BLaER1 (cell line): ENCODE measurements around the gene FAM204A.

Experiments
- H3K27ac ChIP-seq: shearing (Covaris generic); formaldehyde crosslinking; 2 replicates; pipeline ENCODE4 v1.8.1; 2022
- H3K27me3 ChIP-seq: shearing (Covaris generic); formaldehyde crosslinking; 2 replicates; pipeline ENCODE4 v1.8.1; 2022
- H3K36me3 ChIP-seq: shearing (Covaris generic); formaldehyde crosslinking; 2 replicates; pipeline ENCODE4 v1.8.1; 2022
- H3K4me1 ChIP-seq: shearing (Covaris generic); formaldehyde crosslinking; 2 replicates; pipeline ENCODE4 v1.8.1; 2022
- H3K4me2 ChIP-seq: shearing (Covaris generic); formaldehyde crosslinking; 2 replicates; pipeline ENCODE4 v1.8.1; 2022
- H3K4me3 ChIP-seq: shearing (Covaris generic); formaldehyde crosslinking; 2 replicates; pipeline ENCODE4 v1.8.1; 2022
- H3K9ac ChIP-seq: shearing (Covaris generic); formaldehyde crosslinking; 2 replicates; pipeline ENCODE4 v1.8.1; 2022
- H3K9me3 ChIP-seq: shearing (Covaris generic); formaldehyde crosslinking; 2 replicates; pipeline ENCODE4 v1.8.1; 2022
- H4K20me1 ChIP-seq: shearing (Covaris generic); formaldehyde crosslinking; 2 replicates; pipeline ENCODE4 v1.8.1; 2022
- Cebpa-rat ChIP-seq: shearing (Covaris generic); IDR thresholded peaks from 2 replicates; pipeline ENCODE4 v1.8.1; 2022

Gene FAM204A

GRCh38 chr10:118287076-118287806, 54.9 kb downstream of the FAM204A start:
- Histone ChIP-seq H4K20me1 (no peaks in the 10 kb centered on the region), H3K4me3 (no peak overlapping the region), H3K27ac (no peak overlapping the region), H3K4me1 (no peaks in the 10 kb centered on the region), H3K36me3 (no peaks in the 10 kb centered on the region), H3K9ac (no peak overlapping the region), H3K9me3 (no peaks in the 10 kb centered on the region), H3K4me2 (no peak overlapping the region), H3K27me3 (no peaks in the 10 kb centered on the region)
- TF ChIP-seq Cebpa-rat: no peak

- Histone ChIP-seq H3K9me3 (no peaks in the 10 kb centered on the region), H3K27ac (no peak overlapping the region), H3K36me3 (no peaks in the 10 kb centered on the region), H3K27me3 (no peaks in the 10 kb centered on the region), H3K4me2 (no peak overlapping the region), H3K9ac (no peak overlapping the region), H3K4me3 (no peak overlapping the region), H3K4me1 (no peaks in the 10 kb centered on the region), H4K20me1 (no peaks in the 10 kb centered on the region)
- TF ChIP-seq Cebpa-rat: no peak
Measured at GRCh38 chr10:118286051-118286838, 55.9 kb downstream of the FAM204A start.

GRCh38 chr10:118282670-118283069, 59.5 kb downstream of the FAM204A start:
- no peaks in the 10 kb centered on the region for H3K27me3 ChIP-seq
- no peak for TF ChIP-seq Cebpa-rat
- H3K4me1 ChIP-seq: no peaks in the 10 kb centered on the region
- H3K36me3 ChIP-seq: no peaks in the 10 kb centered on the region
- no peak overlapping the region for H3K4me2 ChIP-seq
- H4K20me1 ChIP-seq: no peaks in the 10 kb centered on the region
- peaks cover 7% of the 10 kb centered on the region for H3K9me3 ChIP-seq
- H3K4me3 ChIP-seq: no peak overlapping the region
- no peak overlapping the region for H3K27ac ChIP-seq
- no peak overlapping the region for H3K9ac ChIP-seq

GRCh38 chr10:118278649-118279048, 63.5 kb downstream of the FAM204A start:
- TF ChIP-seq Cebpa-rat: no peak
- no peak overlapping the region for H3K4me2 ChIP-seq
- no peaks in the 10 kb centered on the region for H4K20me1 ChIP-seq
- H3K27me3 ChIP-seq: no peaks in the 10 kb centered on the region
- H3K4me3 ChIP-seq: no peak overlapping the region
- H3K36me3 ChIP-seq: no peaks in the 10 kb centered on the region
- H3K9ac ChIP-seq: no peak overlapping the region
- no peak overlapping the region for H3K27ac ChIP-seq
- H3K4me1 ChIP-seq: no peaks in the 10 kb centered on the region
- peaks cover 12% of the 10 kb centered on the region for H3K9me3 ChIP-seq

GRCh38 chr10:118277871-118278270, 64.3 kb downstream of the FAM204A start:
- no peak overlapping the region for H3K4me2 ChIP-seq
- H3K36me3 ChIP-seq: no peaks in the 10 kb centered on the region
- TF ChIP-seq Cebpa-rat: no peak

GRCh38 chr10:118276727-118277126, 65.4 kb downstream of the FAM204A start:
- Histone ChIP-seq H3K36me3 (no peaks in the 10 kb centered on the region), H3K27ac (no peak overlapping the region), H3K4me3 (no peak overlapping the region), H3K27me3 (no peaks in the 10 kb centered on the region), H4K20me1 (no peaks in the 10 kb centered on the region), H3K4me1 (no peaks in the 10 kb centered on the region), H3K9ac (no peak overlapping the region), H3K9me3 (peaks cover 12% of the 10 kb centered on the region), H3K4me2 (no peak overlapping the region)
- no peak for TF ChIP-seq Cebpa-rat

More at GRCh38 chr10:118277871-118278270, 64.3 kb downstream of the FAM204A start:
- H3K9me3 ChIP-seq: peaks cover 12% of the 10 kb centered on the region
- H3K4me3 ChIP-seq: no peak overlapping the region
- H4K20me1 ChIP-seq: no peaks in the 10 kb centered on the region
- no peak overlapping the region for H3K27ac ChIP-seq
- H3K4me1 ChIP-seq: no peaks in the 10 kb centered on the region
- no peaks in the 10 kb centered on the region for H3K27me3 ChIP-seq
- H3K9ac ChIP-seq: no peak overlapping the region

GRCh38 chr10:118276204-118276603, 65.9 kb downstream of the FAM204A start:
- H3K4me1 ChIP-seq: no peaks in the 10 kb centered on the region
- H3K4me2 ChIP-seq: no peak overlapping the region
- H3K4me3 ChIP-seq: no peak overlapping the region
- H4K20me1 ChIP-seq: no peaks in the 10 kb centered on the region
- H3K9ac ChIP-seq: no peak overlapping the region
- H3K27ac ChIP-seq: no peak overlapping the region
- no peaks in the 10 kb centered on the region for H3K36me3 ChIP-seq
- no peak for TF ChIP-seq Cebpa-rat
- H3K9me3 ChIP-seq: peaks cover 12% of the 10 kb centered on the region
- no peaks in the 10 kb centered on the region for H3K27me3 ChIP-seq

- Histone ChIP-seq H3K4me2 (no peak overlapping the region), H3K9ac (no peak overlapping the region), H3K27ac (no peak overlapping the region), H3K9me3 (peaks cover 12% of the 10 kb centered on the region), H3K4me3 (no peak overlapping the region), H4K20me1 (no peaks in the 10 kb centered on the region), H3K4me1 (no peaks in the 10 kb centered on the region), H3K36me3 (no peaks in the 10 kb centered on the region), H3K27me3 (no peaks in the 10 kb centered on the region)
- TF ChIP-seq Cebpa-rat: no peak
Measured at GRCh38 chr10:118273662-118274061, 68.5 kb downstream of the FAM204A start.

GRCh38 chr10:118272767-118273166, 69.4 kb downstream of the FAM204A start:
- Histone ChIP-seq H3K4me2 (no peak overlapping the region), H3K27me3 (no peaks in the 10 kb centered on the region), H4K20me1 (no peaks in the 10 kb centered on the region), H3K4me1 (no peaks in the 10 kb centered on the region), H3K9ac (no peak overlapping the region), H3K4me3 (no peak overlapping the region), H3K9me3 (peaks cover 5% of the 10 kb centered on the region; the same call in 1 of the 2 replicates), H3K36me3 (no peaks in the 10 kb centered on the region), H3K27ac (no peak overlapping the region)
- TF ChIP-seq Cebpa-rat: no peak

- H3K4me2 ChIP-seq: no peak overlapping the region
Measured at GRCh38 chr10:118272149-118272721, 69.9 kb downstream of the FAM204A start.

More at GRCh38 chr10:118272149-118272721, 69.9 kb downstream of the FAM204A start:
- Histone ChIP-seq H3K9ac (no peak overlapping the region), H3K27ac (no peak overlapping the region), H4K20me1 (no peaks in the 10 kb centered on the region), H3K9me3 (0 out of 2 replicates have a peak, but pooled peaks cover under 1% of the 10 kb centered on the region), H3K4me1 (no peaks in the 10 kb centered on the region), H3K4me3 (no peak overlapping the region), H3K27me3 (no peaks in the 10 kb centered on the region), H3K36me3 (no peaks in the 10 kb centered on the region)
- TF ChIP-seq Cebpa-rat: no peak
